Middle frontal gyrus (tissue), 1 donor: ENCODE measurements around the gene NUCB2.

Experiments
- DNase-seq: peaks from one replicate; pipeline ENCODE4 v3.0.0-alpha.2; 2015; ENCODE audit warnings: low spot score; ENCODE audit errors: extremely low spot score

NUCB2 gene

GRCh38 chr11:17331669-17332068, 55.1 kb downstream of the NUCB2 start:
- DNase-seq, result no peak

GRCh38 chr11:17333799-17334586, 57.5 kb downstream of the NUCB2 start:
- no peak for DNase-seq

GRCh38 chr11:17343257-17343656, 66.7 kb downstream of the NUCB2 start:
- DNase-seq, result no peak

GRCh38 chr11:17343907-17344306, 67.4 kb downstream of the NUCB2 start:
- DNase-seq, result no peak

- DNase-seq, result no peak
Measured at GRCh38 chr11:17347676-17348075, 71.1 kb downstream of the NUCB2 start.

- no peak for DNase-seq
Measured at GRCh38 chr11:17350455-17351171, 74.1 kb downstream of the NUCB2 start.

GRCh38 chr11:17351172-17351509, 74.6 kb downstream of the NUCB2 start:
- DNase-seq, result no peak

- DNase-seq, result peak; percentile 23
Measured at GRCh38 chr11:17351510-17352176, 75.1 kb downstream of the NUCB2 start, which contains the start of gene NCR3LG1. Gene NCR3LG1, plus strand, starts transcription at chr11:17351800. Its CDS starts 170 bp downstream, at chr11:17351970.

- peak; percentile 76 for DNase-seq
Measured at GRCh38 chr11:17352950-17353820, 76.6 kb downstream of the NUCB2 start.

GRCh38 chr11:17353821-17354600, 77.5 kb downstream of the NUCB2 start:
- no peak for DNase-seq

GRCh38 chr11:17354601-17354991, 78.1 kb downstream of the NUCB2 start:
- peak; percentile 22 for DNase-seq

- no peak for DNase-seq
Measured at GRCh38 chr11:17366495-17366894, 90.0 kb downstream of the NUCB2 start.

GRCh38 chr11:17368551-17368950, 92.0 kb downstream of the NUCB2 start:
- DNase-seq, result no peak

GRCh38 chr11:17369094-17369493, 92.6 kb downstream of the NUCB2 start:
- DNase-seq, result no peak

GRCh38 chr11:17369684-17370243, 93.2 kb downstream of the NUCB2 start:
- no peak for DNase-seq

GRCh38 chr11:17371614-17372013, 95.1 kb downstream of the NUCB2 start:
- no peak for DNase-seq

GRCh38 chr11:17375547-17375946, 99.0 kb downstream of the NUCB2 start:
- no peak for DNase-seq

- no peak for DNase-seq
Measured at GRCh38 chr11:17376493-17376892, 100.0 kb downstream of the NUCB2 start.

GRCh38 chr11:17378655-17379054, 102.1 kb downstream of the NUCB2 start:
- no peak for DNase-seq
